Heart left ventricle (tissue), 16 donors: Measurements from ENCODE around the gene CISH. TPM values are rescaled to one million over a fixed set of nuclear protein-coding genes. Genes with fewer than 3 reads are reported as not detected.

Experiments used
- ATAC-seq, 4 donors: fragments of 200-7000 bp; cut with Tn5 transposase; one replicate each; pipeline ENCODE4 v1.9.1; 2020 to 2022; ENCODE audit warnings: moderate library complexity in 4 of 4, mild to moderate bottlenecking in 3 of 4, moderate number of reproducible peaks in 1 of 4
- DNase-seq, 5 donors: peaks; one replicate each; pipeline ENCODE4 v3.0.0-alpha.2; 2020
- H3K27ac ChIP-seq, 12 donors: fragments of 200-600 bp; sonication (generic) in 4 of 12; one replicate each; pipeline versions ENCODE4 v1.5.0 to v1.8.0; 2016 to 2022; ENCODE audit warnings: mild to moderate bottlenecking in 2 of 12
- H3K27me3 ChIP-seq, 9 donors: fragments of 200-600 bp; sonication (generic) in 2 of 9; one replicate each; pipeline versions ENCODE4 v1.5.1 to v1.8.0; 2016 to 2022; ENCODE audit warnings: mild to moderate bottlenecking in 3 of 9
- H3K36me3 ChIP-seq, 9 donors: fragments of 200-600 bp; sonication (generic) in 2 of 9; one replicate each; pipeline versions ENCODE4 v1.5.0 to v1.8.0; 2018 to 2022; ENCODE audit warnings: mild to moderate bottlenecking in 2 of 9
- H3K4me1 ChIP-seq, 12 donors: fragments of 200-600 bp; sonication (generic) in 4 of 12; one replicate each; pipeline versions ENCODE4 v1.5.0 to v1.8.0; 2016 to 2022; ENCODE audit warnings: mild to moderate bottlenecking in 3 of 12
- H3K4me3 ChIP-seq, 12 donors: fragments of 200-600 bp; sonication (generic) in 4 of 12; one replicate each; pipeline versions ENCODE4 v1.5.0 to v1.8.0; 2017 to 2022; ENCODE audit warnings: mild to moderate bottlenecking in 9 of 12, moderate library complexity in 4 of 12
- H3K9me3 ChIP-seq, 12 donors: fragments of 200-600 bp; sonication (generic) in 4 of 12; one replicate each; pipeline versions ENCODE4 v1.5.0 to v1.8.0; 2016 to 2022; ENCODE audit warnings: mild to moderate bottlenecking in 1 of 12
- CTCF ChIP-seq, 12 donors: fragments of 200-600 bp; sonication (generic) in 4 of 12; IDR thresholded peaks; one replicate each; pipeline versions ENCODE4 v1.5.0 to v1.8.0; 2018 to 2022; ENCODE audit warnings: antibody characterized with exemption in 12 of 12, mild to moderate bottlenecking in 5 of 12
- POLR2A ChIP-seq, 2 donors: fragments of 450-650 bp; IDR thresholded peaks; one replicate each; pipeline ENCODE4 v1.6.1; 2017; ENCODE audit warnings: antibody characterized with exemption in 2 of 2, mild to moderate bottlenecking in 2 of 2, moderate library complexity in 2 of 2
- WGBS, 4 donors: extraction: QIAGEN DNeasy Blood & Tissue Kit in 2 of 4; methylation state at CpG; one replicate each; pipeline versions ENCODE4 v1.1.5 to v1.1.7; 2013 to 2018; 5-methylcytosine and 5-hydroxymethylcytosine counted together
- intact Hi-C, 10 donors: fragments of 100-400 bp; cut with DNase I; formaldehyde crosslinking; loops; one replicate each; pipeline versions ENCODE4 v1.11.1 to v1.14.2; 2022
- polyA plus RNA-seq, 2 donors: library from polyadenylated mRNA; stranded (reverse); fragments of 200-250 nt; gene quantifications; one replicate each; pipeline ENCODE4 v1.2.3, GENCODE V29; 2013
- total RNA-seq, 9 donors: library from RNA; depleted of rRNA in 2 of 9; stranded (reverse); fragments of >200 nt in 2 of 9; fragmentation: NEBNext Ultra II Directional in 3 of 9; extraction: Animal tissue kit (Norgen Biotek cat#: 25700) in 3 of 9; gene quantifications; one replicate each; pipeline versions ENCODE4 v1.1.0 to v1.2.4, GENCODE V29; 2016 to 2023
- donor health status: ischemic (EF 13 %, LVEDD 7.1; RV severe dilation, severe dysfunction).
- donor health status: healthy with polysubstance abuse.
- donor health status: DM: no; HTN: yes; CAD: no.
- donor health status: DM: no; HTN: no; CAD: no.
- donor health status: ischemic (EF 25% LVEDD 6.9; RV normal size, moderate dysfunction).
- donor health status: ischemic (EF 25% LVEDD 5.7; RV mildly dilated, moderate dysfunction).
- donor health status: healthy.
- donor health status: DM: yes; HTN: yes; CAD: no.
- donor health status: ischemic (EF 35%, LVEDD 5.7; RV mildly dilated, moderate dysfunction).
- donor health status: nonischemic (EF 11% LVEDD 7.7; RV severe dilation, severe dysfunction).
- donor health status: DM: yes; HTN: yes; CAD: no.
- donor health status: PGD.
- donor health status: ischemic (EF 29% LVEDD 5.4; RV normal size, mild dysfunction).
- donor health status: nonischemic (EF 23%, LVEDD 6.1; RV moderate dilation, normal function).

The CISH gene
- total and polyA plus RNA-seq, 11 donors, result 6.9 to 57.0 (median 20.3) TPM

- ATAC-seq, result peak; percentile 82 to 89 (median 84)
- Histone ChIP-seq H3K27ac (peak overlapping the region; percentile 60 to 95 (median 82)), H3K9me3 (no peaks in the 10 kb centered on the region), H3K4me1 (peaks cover 0 to 80% (median 52%) of the 10 kb centered on the region in 12 donors), H3K36me3 (peaks cover 0 to 34% (median 0%) of the 10 kb centered on the region in 9 donors), H3K27me3 (no peaks in the 10 kb centered on the region), H3K4me3 (no peak overlapping the region)
- TF ChIP-seq POLR2A (IDR thresholded peaks at IDR 0.05), result no peak
- WGBS, 4 donors, result 33 to 42% (median 35%) methylated on average over 5 to 6 of the region's 6 CpGs
- intact Hi-C loops, result loop anchor here in 1 of 10 donors (1.0 kb wide), 1 partner anchor 17 kb away; no protein-coding TSS in a partner anchor
- DNase-seq, result peak; percentile 81 to 96 (median 89)
These were observed 27.7 kb downstream of the CISH start for GRCh38 chr3:50583897-50584296.

GRCh38 chr3:50582083-50582482 lies 29.5 kb downstream of the CISH start:
- H3K27me3 ChIP-seq, result no peaks in the 10 kb centered on the region
- intact Hi-C loops, result no loop called here
- H3K36me3 ChIP-seq, result peaks cover 0 to 49% (median 8%) of the 10 kb centered on the region in 9 donors
- WGBS, 4 donors, result 48 to 67% (median 53%) methylated on average over 6 to 9 of the region's 9 CpGs
- ATAC-seq, result peak in 2 of 4 donors; percentile 5 to 7
- no peaks in the 10 kb centered on the region for H3K9me3 ChIP-seq
- no peak overlapping the region for H3K4me3 ChIP-seq
- DNase-seq, result no peak
- H3K4me1 ChIP-seq, result peaks cover 0 to 65% (median 47%) of the 10 kb centered on the region in 12 donors
- TF ChIP-seq CTCF (IDR thresholded peaks at IDR 0.05) (no peak), POLR2A (IDR thresholded peaks at IDR 0.05) (no peak)
- peak overlapping the region; percentile 32 to 95 (median 80) for H3K27ac ChIP-seq

GRCh38 chr3:50581459-50581842 lies 30.1 kb downstream of the CISH start:
- H3K36me3 ChIP-seq, result peaks cover 0 to 55% (median 8%) of the 10 kb centered on the region in 9 donors
- H3K4me1 ChIP-seq, result peaks cover 0 to 59% (median 43%) of the 10 kb centered on the region in 12 donors
- peak overlapping the region in 11 of 12 donors; percentile 77 to 95 (median 80) for H3K27ac ChIP-seq
- no peaks in the 10 kb centered on the region for H3K27me3 ChIP-seq
- DNase-seq (peak in 1 of 5 donors; percentile 55), ATAC-seq (peak in 3 of 4 donors; percentile 11 to 23 (median 13))
- intact Hi-C loops, result no loop called here
- H3K9me3 ChIP-seq, result no peaks in the 10 kb centered on the region
- 45 to 92% (median 62%) methylated on average over 2 of the region's 2 CpGs for WGBS, 4 donors
- TF ChIP-seq POLR2A (IDR thresholded peaks at IDR 0.05) (no peak), CTCF (IDR thresholded peaks at IDR 0.05) (no peak)
- H3K4me3 ChIP-seq, result no peak overlapping the region

DNA sequence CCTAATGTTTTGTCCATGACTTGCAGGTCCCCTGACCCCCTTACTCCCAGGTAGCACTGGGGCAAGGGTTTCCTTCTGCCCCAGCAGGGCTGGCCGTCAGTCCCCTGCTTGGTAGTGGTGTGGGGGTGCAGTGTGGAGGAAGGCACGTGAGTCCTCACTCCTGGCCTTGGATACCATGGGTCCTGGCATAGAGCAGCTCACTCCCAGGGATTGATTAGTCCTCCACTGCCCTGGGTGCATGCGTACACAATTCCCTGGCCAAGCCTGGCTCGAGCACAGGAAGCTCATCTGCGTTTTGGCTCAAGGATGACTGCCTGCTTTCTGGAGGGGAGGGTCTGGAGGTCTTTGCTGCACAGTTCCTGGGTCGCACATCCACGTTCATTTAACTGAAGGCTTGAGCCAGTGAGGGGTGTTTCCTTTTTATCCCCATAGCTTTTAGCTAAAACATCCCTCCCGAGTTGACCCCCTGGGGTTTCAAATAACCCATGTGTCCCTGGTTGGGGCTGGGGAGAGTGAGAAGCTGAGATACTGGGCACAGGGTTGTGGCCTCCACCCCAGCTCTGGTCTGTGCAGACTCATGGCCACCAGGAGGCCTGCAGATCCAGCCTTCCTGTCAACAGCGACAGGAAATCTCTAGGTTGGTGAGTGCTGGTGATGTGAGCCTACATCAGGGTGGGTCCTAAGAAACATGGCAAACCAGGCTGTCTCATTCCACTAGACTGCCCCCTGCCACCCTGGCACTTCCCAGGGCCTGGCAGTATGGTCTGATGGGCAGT lies 30.7 kb downstream of the CISH start:
- WGBS, 4 donors, result 62 to 63% (median 62%) methylated on average over 5 to 9 of the region's 9 CpGs
- Histone ChIP-seq H3K4me3 (no peak overlapping the region), H3K36me3 (peaks cover 0 to 56% (median 8%) of the 10 kb centered on the region in 9 donors), H3K9me3 (no peaks in the 10 kb centered on the region), H3K4me1 (peaks cover 0 to 53% (median 40%) of the 10 kb centered on the region in 12 donors), H3K27ac (peak overlapping the region in 11 of 12 donors; percentile 77 to 95 (median 80)), H3K27me3 (no peaks in the 10 kb centered on the region)
- ATAC-seq (peak in 3 of 4 donors; percentile 13 to 15 (median 14)), DNase-seq (no peak)
- peak in 2 of 12 donors; percentile 5 to 15 for TF ChIP-seq CTCF (IDR thresholded peaks at IDR 0.05)
- TF ChIP-seq POLR2A (IDR thresholded peaks at IDR 0.05), result no peak
- intact Hi-C loops, result no loop called here
